Chondrocyte (in vitro differentiated cells): ENCODE measurements around the gene KCND3. TPM values are rescaled to one million over a fixed set of nuclear protein-coding genes. Genes with fewer than 3 reads are reported as not detected.

Source experiments
- DNase-seq: peaks from one replicate; pipeline ENCODE4 v3.0.0; 2021; ENCODE audit warnings: mixed read lengths, low spot score
- H3K27ac Mint-ChIP-seq: one replicate; pipeline ENCODE4 v1.8.0; 2021; ENCODE audit warnings: mild to moderate bottlenecking, moderate library complexity, mixed read lengths; ENCODE audit not compliant: unreplicated experiment
- H3K27me3 Mint-ChIP-seq: 2 replicates; pipeline ENCODE4 v1.8.0; 2021; ENCODE audit warnings: low read depth, mixed read lengths
- H3K36me3 Mint-ChIP-seq: 2 replicates; pipeline ENCODE4 v1.8.0; 2021; ENCODE audit warnings: low read depth, mixed read lengths
- H3K4me1 Mint-ChIP-seq: 2 replicates; pipeline ENCODE4 v1.8.0; 2021; ENCODE audit warnings: low read depth, mild to moderate bottlenecking, mixed read lengths
- H3K4me3 Mint-ChIP-seq: one replicate; pipeline ENCODE4 v1.8.0; 2021; ENCODE audit warnings: mild to moderate bottlenecking, moderate library complexity, mixed read lengths; ENCODE audit not compliant: unreplicated experiment
- H3K9me3 Mint-ChIP-seq: 2 replicates; pipeline ENCODE4 v1.8.0; 2021; ENCODE audit warnings: low read depth, mixed read lengths
- total RNA-seq: library from RNA; stranded (reverse); gene quantifications from 3 replicates; pipeline ENCODE4 v1.2.1, GENCODE V29; 2021
- TF ChIP-seq, protein P1 (sequence below): fragments of 200-600 bp; sonication (generic); IDR thresholded peaks from 2 replicates; pipeline ENCODE4 v1.5.0; 2021; ENCODE audit warnings: antibody characterized with exemption, mild to moderate bottlenecking, moderate library complexity

KCND3 gene
- total RNA-seq, 1 donor from 2014 or later: 0.99 TPM

DNA sequence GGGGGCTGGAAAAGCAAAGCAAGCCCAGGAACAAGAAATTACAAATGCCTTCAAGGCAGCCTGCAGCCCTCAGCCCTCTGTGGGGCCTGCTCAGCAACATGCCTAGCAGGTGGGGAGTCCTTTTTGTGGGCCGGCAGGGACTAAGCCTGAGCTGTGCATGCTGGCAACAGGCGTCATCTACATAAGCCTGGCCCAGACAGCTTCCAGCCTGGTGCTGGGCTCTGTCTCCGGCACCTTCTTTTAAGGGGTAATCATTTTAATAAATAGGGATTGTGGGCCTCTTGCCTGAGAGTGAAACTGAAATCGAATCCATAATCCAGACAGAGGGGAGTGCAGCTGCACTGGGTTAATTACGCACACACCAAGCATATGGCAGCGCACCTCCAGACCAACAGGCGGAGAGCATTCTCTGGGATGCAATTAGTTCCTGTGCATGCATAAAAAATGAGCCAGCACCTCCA, 137.2 kb downstream of the KCND3 start:
- DNase-seq: no peak
- no peaks in the 10 kb centered on the region for H3K36me3 Mint-ChIP-seq
- H3K4me1 Mint-ChIP-seq: no peaks in the 10 kb centered on the region
- H3K27me3 Mint-ChIP-seq: peaks cover 61% of the 10 kb centered on the region
- H3K9me3 Mint-ChIP-seq: no peaks in the 10 kb centered on the region
- H3K27ac Mint-ChIP-seq: no peak overlapping the region
- TF ChIP-seq, protein P1, sequence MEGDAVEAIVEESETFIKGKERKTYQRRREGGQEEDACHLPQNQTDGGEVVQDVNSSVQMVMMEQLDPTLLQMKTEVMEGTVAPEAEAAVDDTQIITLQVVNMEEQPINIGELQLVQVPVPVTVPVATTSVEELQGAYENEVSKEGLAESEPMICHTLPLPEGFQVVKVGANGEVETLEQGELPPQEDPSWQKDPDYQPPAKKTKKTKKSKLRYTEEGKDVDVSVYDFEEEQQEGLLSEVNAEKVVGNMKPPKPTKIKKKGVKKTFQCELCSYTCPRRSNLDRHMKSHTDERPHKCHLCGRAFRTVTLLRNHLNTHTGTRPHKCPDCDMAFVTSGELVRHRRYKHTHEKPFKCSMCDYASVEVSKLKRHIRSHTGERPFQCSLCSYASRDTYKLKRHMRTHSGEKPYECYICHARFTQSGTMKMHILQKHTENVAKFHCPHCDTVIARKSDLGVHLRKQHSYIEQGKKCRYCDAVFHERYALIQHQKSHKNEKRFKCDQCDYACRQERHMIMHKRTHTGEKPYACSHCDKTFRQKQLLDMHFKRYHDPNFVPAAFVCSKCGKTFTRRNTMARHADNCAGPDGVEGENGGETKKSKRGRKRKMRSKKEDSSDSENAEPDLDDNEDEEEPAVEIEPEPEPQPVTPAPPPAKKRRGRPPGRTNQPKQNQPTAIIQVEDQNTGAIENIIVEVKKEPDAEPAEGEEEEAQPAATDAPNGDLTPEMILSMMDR: no peak
- no peak overlapping the region for H3K4me3 Mint-ChIP-seq

DNA sequence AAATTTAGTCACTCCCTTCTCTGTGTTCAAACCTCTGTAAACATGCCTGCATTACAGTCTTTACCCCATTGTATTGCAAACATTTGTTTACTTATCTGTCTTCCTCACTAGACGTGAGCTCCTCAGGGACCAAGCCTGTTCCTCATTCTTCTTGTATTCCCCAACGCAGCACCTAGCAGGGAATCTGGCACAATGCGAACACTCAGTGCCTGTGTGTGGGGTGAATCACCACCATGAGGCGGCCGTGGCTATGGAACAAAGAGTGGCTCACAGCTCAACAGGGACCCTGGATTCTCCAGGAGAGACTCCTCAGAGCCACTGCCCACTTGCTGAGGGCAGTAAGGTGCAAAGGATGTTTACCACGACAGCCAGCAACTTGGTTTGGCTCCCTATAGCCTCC, 137.9 kb downstream of the KCND3 start:
- H3K9me3 Mint-ChIP-seq: no peaks in the 10 kb centered on the region
- H3K27me3 Mint-ChIP-seq: peaks cover 56% of the 10 kb centered on the region
- no peak overlapping the region for H3K4me3 Mint-ChIP-seq
- TF ChIP-seq, protein P1: no peak
- H3K27ac Mint-ChIP-seq: no peak overlapping the region
- no peaks in the 10 kb centered on the region for H3K36me3 Mint-ChIP-seq
- H3K4me1 Mint-ChIP-seq: no peaks in the 10 kb centered on the region
- no peak for DNase-seq

GRCh38 chr1:111850109-111850508, 139.4 kb downstream of the KCND3 start:
- no peaks in the 10 kb centered on the region for H3K36me3 Mint-ChIP-seq
- no peak for DNase-seq
- no peaks in the 10 kb centered on the region for H3K9me3 Mint-ChIP-seq
- H3K4me3 Mint-ChIP-seq: no peak overlapping the region
- no peaks in the 10 kb centered on the region for H3K4me1 Mint-ChIP-seq
- peaks cover 53% of the 10 kb centered on the region for H3K27me3 Mint-ChIP-seq
- TF ChIP-seq, protein P1: no peak
- no peak overlapping the region for H3K27ac Mint-ChIP-seq

- DNase-seq: no peak
- peaks cover 52% of the 10 kb centered on the region for H3K27me3 Mint-ChIP-seq
- H3K4me3 Mint-ChIP-seq: no peak overlapping the region
- TF ChIP-seq, protein P1: no peak
- no peak overlapping the region for H3K27ac Mint-ChIP-seq
- H3K4me1 Mint-ChIP-seq: no peaks in the 10 kb centered on the region
- H3K9me3 Mint-ChIP-seq: no peaks in the 10 kb centered on the region
- H3K36me3 Mint-ChIP-seq: no peaks in the 10 kb centered on the region
Observed at GRCh38 chr1:111848852-111849545, 140.5 kb downstream of the KCND3 start.

GRCh38 chr1:111847466-111847865, 142.0 kb downstream of the KCND3 start:
- Mint-ChIP-seq H3K9me3 (no peaks in the 10 kb centered on the region), H3K27me3 (peaks cover 41% of the 10 kb centered on the region), H3K4me3 (no peak overlapping the region), H3K36me3 (no peaks in the 10 kb centered on the region), H3K4me1 (no peaks in the 10 kb centered on the region), H3K27ac (no peak overlapping the region)
- no peak for DNase-seq
- TF ChIP-seq, protein P1: no peak
